CD4-positive, alpha-beta T cell treated with Interleukin-1 beta for 1 hour (primary cell): Measurements from ENCODE around the gene SOWAHB.

Source experiments
- DNase-seq, 2 donors: peaks; one replicate each; pipeline ENCODE4 v3.0.0-alpha.2; 2020 to 2022

SOWAHB gene

GRCh38 chr4:76897536-76898384 lies at the start of gene SOWAHB:
Gene SOWAHB (minus strand): TSS chr4:76898144. CDS start chr4:76897849, 295 bp downstream.
- DNase-seq, result peak in 1 of 2 donors; percentile 34

- no peak for DNase-seq
Measured at GRCh38 chr4:76947369-76947768, 49.4 kb upstream of the SOWAHB start.

GRCh38 chr4:76943790-76944189 lies 45.8 kb upstream of the SOWAHB start:
- DNase-seq, result no peak

GRCh38 chr4:76943129-76943620 lies 45.2 kb upstream of the SOWAHB start:
- DNase-seq, result no peak

- no peak for DNase-seq
Measured at GRCh38 chr4:76939184-76939583, 41.2 kb upstream of the SOWAHB start.

- DNase-seq, result no peak
Measured at GRCh38 chr4:76931576-76932276, 33.8 kb upstream of the SOWAHB start.

GRCh38 chr4:76931087-76931486 lies 33.1 kb upstream of the SOWAHB start:
- DNase-seq, result no peak

GRCh38 chr4:76930685-76931084 lies 32.7 kb upstream of the SOWAHB start:
- no peak for DNase-seq

- DNase-seq, result no peak
Measured at GRCh38 chr4:76926841-76927240, 28.9 kb upstream of the SOWAHB start.

GRCh38 chr4:76923619-76924357 lies 25.8 kb upstream of the SOWAHB start:
- no peak for DNase-seq

GRCh38 chr4:76920715-76921114 lies 22.8 kb upstream of the SOWAHB start:
- DNase-seq, result no peak

- no peak for DNase-seq
Measured at GRCh38 chr4:76909711-76910110, 11.8 kb upstream of the SOWAHB start.

- no peak for DNase-seq
Measured at GRCh38 chr4:76905521-76905920, 7.6 kb upstream of the SOWAHB start.

- no peak for DNase-seq
Measured at GRCh38 chr4:76904646-76905190, 6.8 kb upstream of the SOWAHB start.

GRCh38 chr4:76902233-76902890 lies 4.4 kb upstream of the SOWAHB start:
- no peak for DNase-seq

GRCh38 chr4:76898949-76899645 lies 1.2 kb upstream of the SOWAHB start:
- DNase-seq, result no peak

GRCh38 chr4:76898385-76898692 lies 395 bp upstream of the SOWAHB start:
- DNase-seq, result no peak

GRCh38 chr4:76896614-76897535 lies 1.1 kb downstream of the SOWAHB start:
- DNase-seq, result peak; percentile 6 to 16

- DNase-seq, result no peak
Measured at GRCh38 chr4:76896048-76896447, 1.9 kb downstream of the SOWAHB start.

GRCh38 chr4:76895619-76896018 lies 2.3 kb downstream of the SOWAHB start:
- no peak for DNase-seq
